Esophagus muscularis mucosa (tissue), 3 donors: ENCODE data around the gene THBS3.

Experiments used
- POLR2A ChIP-seq: fragments of 450-650 bp; IDR thresholded peaks from one replicate; pipeline ENCODE4 v1.6.1; 2017; ENCODE audit warnings: antibody characterized with exemption, moderate library complexity, mild to moderate bottlenecking, low read depth
- POLR2AphosphoS5 ChIP-seq, 2 donors: sonication (generic); formaldehyde crosslinking; IDR thresholded peaks; one replicate each; pipeline ENCODE4 v1.6.1; 2017; ENCODE audit warnings: antibody characterized with exemption in 2 of 2
- TF ChIP-seq, protein P1 (sequence below), 3 experiments: fragments of 200-600 bp in 2 of 3; fragments of 450-650 bp in 1 of 3; sonication (generic) in 2 of 3; IDR thresholded peaks; one replicate each; pipeline ENCODE4 v1.5.1; 2017 to 2019; ENCODE audit warnings: antibody characterized with exemption in 3 of 3, mild to moderate bottlenecking in 2 of 3, moderate library complexity in 1 of 3

DNA sequence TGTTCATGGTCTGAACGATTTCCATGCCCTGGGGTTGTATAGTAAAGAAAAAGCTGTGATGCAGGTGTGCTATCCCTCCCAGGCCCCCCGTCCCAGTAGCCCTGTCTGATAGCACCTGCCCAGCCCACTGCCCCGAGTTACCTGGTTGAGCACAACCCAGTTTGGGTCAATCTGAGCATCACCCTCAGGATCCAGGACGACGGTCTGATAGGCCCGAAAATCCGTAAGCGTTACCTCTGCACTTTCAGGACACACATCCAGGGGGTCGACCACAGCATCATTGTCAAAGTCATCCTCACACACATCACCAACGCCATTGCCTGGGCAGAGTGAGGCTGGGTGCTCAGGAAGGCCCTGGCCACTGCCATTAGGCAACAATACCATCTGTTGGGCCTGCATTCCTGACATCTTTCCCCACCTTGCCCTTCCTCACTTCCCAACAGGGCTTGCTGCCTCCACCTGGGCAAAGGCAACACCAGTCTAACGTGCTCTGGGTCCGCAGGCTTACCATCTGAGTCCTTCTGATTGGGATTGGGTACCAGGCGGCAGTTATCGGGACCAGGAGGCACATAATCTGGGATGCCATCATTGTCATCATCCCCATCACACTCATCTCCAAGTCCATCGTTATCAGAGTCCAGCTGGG lies 9.7 kb downstream of the THBS3 start:
- TF ChIP-seq, protein P1, sequence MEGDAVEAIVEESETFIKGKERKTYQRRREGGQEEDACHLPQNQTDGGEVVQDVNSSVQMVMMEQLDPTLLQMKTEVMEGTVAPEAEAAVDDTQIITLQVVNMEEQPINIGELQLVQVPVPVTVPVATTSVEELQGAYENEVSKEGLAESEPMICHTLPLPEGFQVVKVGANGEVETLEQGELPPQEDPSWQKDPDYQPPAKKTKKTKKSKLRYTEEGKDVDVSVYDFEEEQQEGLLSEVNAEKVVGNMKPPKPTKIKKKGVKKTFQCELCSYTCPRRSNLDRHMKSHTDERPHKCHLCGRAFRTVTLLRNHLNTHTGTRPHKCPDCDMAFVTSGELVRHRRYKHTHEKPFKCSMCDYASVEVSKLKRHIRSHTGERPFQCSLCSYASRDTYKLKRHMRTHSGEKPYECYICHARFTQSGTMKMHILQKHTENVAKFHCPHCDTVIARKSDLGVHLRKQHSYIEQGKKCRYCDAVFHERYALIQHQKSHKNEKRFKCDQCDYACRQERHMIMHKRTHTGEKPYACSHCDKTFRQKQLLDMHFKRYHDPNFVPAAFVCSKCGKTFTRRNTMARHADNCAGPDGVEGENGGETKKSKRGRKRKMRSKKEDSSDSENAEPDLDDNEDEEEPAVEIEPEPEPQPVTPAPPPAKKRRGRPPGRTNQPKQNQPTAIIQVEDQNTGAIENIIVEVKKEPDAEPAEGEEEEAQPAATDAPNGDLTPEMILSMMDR (IDR thresholded peaks at IDR 0.05), result no peak
- no peak for TF ChIP-seq POLR2A
- no peak for TF ChIP-seq POLR2AphosphoS5 (IDR thresholded peaks at IDR 0.05)
